DMS53 treated with DMSO at 0.1 percent for 48 hours (cell line): ENCODE results near the gene SEMA5B.

Source experiments
- DNase-seq: peaks from one replicate; lab custom pipeline; 2025; ENCODE audit not compliant: unreplicated experiment; lab: John Stamatoyannopoulos, UW

Gene SEMA5B

GRCh38 chr3:122974764-122975162, 52.8 kb downstream of the SEMA5B start:
- DNase-seq = no peak

GRCh38 chr3:122973893-122974615, 53.5 kb downstream of the SEMA5B start:
- no peak for DNase-seq

GRCh38 chr3:122972141-122972540, 55.4 kb downstream of the SEMA5B start:
- no peak for DNase-seq

- no peak for DNase-seq
Measured at GRCh38 chr3:122969585-122970469, 57.7 kb downstream of the SEMA5B start.

GRCh38 chr3:122967765-122968164, 59.8 kb downstream of the SEMA5B start:
- DNase-seq = no peak

GRCh38 chr3:122967356-122967755, 60.2 kb downstream of the SEMA5B start:
- DNase-seq = no peak

- no peak for DNase-seq
Measured at GRCh38 chr3:122966045-122966444, 61.5 kb downstream of the SEMA5B start.

GRCh38 chr3:122964811-122965210, 62.8 kb downstream of the SEMA5B start:
- DNase-seq = no peak

- DNase-seq = no peak
Measured at GRCh38 chr3:122962149-122962548, 65.4 kb downstream of the SEMA5B start.

- DNase-seq = no peak
Measured at GRCh38 chr3:122961146-122961545, 66.4 kb downstream of the SEMA5B start.

GRCh38 chr3:122960652-122961051, 66.9 kb downstream of the SEMA5B start:
- no peak for DNase-seq

GRCh38 chr3:122959339-122959738, 68.2 kb downstream of the SEMA5B start:
- DNase-seq = no peak

GRCh38 chr3:122957707-122958689, 69.6 kb downstream of the SEMA5B start:
- no peak for DNase-seq

- DNase-seq = no peak
Measured at GRCh38 chr3:122956693-122957455, 70.7 kb downstream of the SEMA5B start.

GRCh38 chr3:122955916-122956692, 71.5 kb downstream of the SEMA5B start:
- DNase-seq = no peak

- DNase-seq = no peak
Measured at GRCh38 chr3:122952520-122952919, 75.0 kb downstream of the SEMA5B start.

GRCh38 chr3:122948408-122948807, 79.2 kb downstream of the SEMA5B start:
- DNase-seq = no peak

- DNase-seq = no peak
Measured at GRCh38 chr3:122947738-122948137, 79.8 kb downstream of the SEMA5B start.

- no peak for DNase-seq
Measured at GRCh38 chr3:122947196-122947595, 80.4 kb downstream of the SEMA5B start.

GRCh38 chr3:122946185-122946584, 81.4 kb downstream of the SEMA5B start:
- no peak for DNase-seq
